H1 (cell line): ENCODE results near the gene STX4.

Source experiments
- BACH1 ChIP-seq: IDR thresholded peaks from 2 replicates; pipeline ENCODE4 v1.6.1; 2012; ENCODE audit warnings: low read length, improper control_type of control experiment
- BRCA1 ChIP-seq: IDR thresholded peaks from 2 replicates; pipeline ENCODE4 v1.6.1; 2012; ENCODE audit warnings: low read depth, low read length, improper control_type of control experiment
- CBX5 ChIP-seq: fragments of 300-800, 300-1000 bp; sonication (generic); IDR thresholded peaks from 2 replicates; pipeline ENCODE4 v1.7.1; 2016; ENCODE audit warnings: antibody characterized with exemption, low read length, low read depth
- CHD1 ChIP-seq: IDR thresholded peaks from 2 replicates; pipeline ENCODE4 v1.6.1; 2012; ENCODE audit warnings: low read depth, low read length, improper control_type of control experiment
- CTCF ChIP-seq, 3 experiments: IDR thresholded peaks; 1 replicate in 2 of 3; 2 replicates in 1 of 3; pipeline versions ENCODE4 v1.5.1 to v1.6.1; 2011; ENCODE audit warnings: low read length in 3 of 3, mild to moderate bottlenecking in 3 of 3, inconsistent platforms in 2 of 3, low read depth in 1 of 3, moderate library complexity in 1 of 3; ENCODE audit not compliant: insufficient read depth in 1 of 3; ENCODE audit errors: control extremely low read depth in 1 of 3
- EP300 ChIP-seq, 2 experiments: IDR thresholded peaks; 1 replicate in 1 of 2; 2 replicates in 1 of 2; pipeline ENCODE4 v1.6.1; 2011 to 2012; ENCODE audit warnings: low read depth in 2 of 2, low read length in 2 of 2, mild to moderate bottlenecking in 2 of 2, borderline replicate concordance in 1 of 2, inconsistent platforms in 1 of 2, moderate library complexity in 1 of 2
- EZH2 ChIP-seq: fragments of 200-600 bp; sonication (generic); IDR thresholded peaks from 2 replicates; pipeline ENCODE4 v1.7.1; 2012; ENCODE audit warnings: low read depth, mild to moderate bottlenecking, moderate library complexity, low read length, inconsistent platforms; ENCODE audit not compliant: severe bottlenecking
- HDAC2 ChIP-seq, 2 experiments: fragments of 300-600 bp in 1 of 2; sonication (generic) in 1 of 2; IDR thresholded peaks; 2 replicates each; pipeline ENCODE4 v1.6.1; 2011 to 2012; ENCODE audit warnings: low read depth in 2 of 2, low read length in 2 of 2, mild to moderate bottlenecking in 2 of 2, moderate library complexity in 2 of 2, borderline replicate concordance in 1 of 2, inconsistent platforms in 1 of 2
- JUN ChIP-seq: IDR thresholded peaks from 2 replicates; pipeline ENCODE4 v1.6.1; 2011; ENCODE audit warnings: low read depth, mild to moderate bottlenecking, improper control_type of control experiment, low read length
- POLR2AphosphoS5 ChIP-seq: IDR thresholded peaks from 2 replicates; pipeline ENCODE4 v1.6.1; 2011; ENCODE audit warnings: low read depth, low read length
- RAD21 ChIP-seq, 2 experiments: IDR thresholded peaks in 1 of 2; conservative IDR thresholded peaks in 1 of 2; 2 replicates each; pipeline ENCODE4 v1.6.1; 2011; ENCODE audit warnings: low read depth in 2 of 2, low read length in 2 of 2, improper control_type of control experiment in 1 of 2, inconsistent platforms in 1 of 2, mild to moderate bottlenecking in 1 of 2, moderate library complexity in 1 of 2
- RFX5 ChIP-seq: IDR thresholded peaks from 2 replicates; pipeline ENCODE4 v1.6.1; 2011; ENCODE audit warnings: low read depth, low read length, improper control_type of control experiment, borderline replicate concordance
- SP2 ChIP-seq: IDR thresholded peaks from 2 replicates; pipeline ENCODE4 v1.6.1; 2012; ENCODE audit warnings: mild to moderate bottlenecking, low read length, inconsistent platforms
- YY1 ChIP-seq: IDR thresholded peaks from 2 replicates; pipeline ENCODE4 v1.6.1; 2011; ENCODE audit warnings: low read depth, mild to moderate bottlenecking, low read length

- TF ChIP-seq BACH1 (no peak), POLR2AphosphoS5 (no peak), CBX5 (no peak), CTCF (IDR thresholded peaks at IDR 0.05; ENCODE audit: control extremely low read depth in 1 of 3, insufficient read depth in 1 of 3, low read depth in 1 of 3, low read length in 3 of 3) (no peak), RAD21 (IDR thresholded peaks at IDR 0.05 in 1 of 2, conservative IDR thresholded peaks at IDR 0.05 in 1 of 2; ENCODE audit: low read depth in 2 of 2, low read length in 2 of 2) (no peak), YY1 (no peak), EP300 (IDR thresholded peaks at IDR 0.05; ENCODE audit: borderline replicate concordance in 1 of 2, low read depth in 2 of 2, low read length in 2 of 2) (no peak), RFX5 (no peak), JUN (no peak), BRCA1 (no peak), CHD1 (no peak), HDAC2 (IDR thresholded peaks at IDR 0.05; ENCODE audit: borderline replicate concordance in 1 of 2, low read depth in 2 of 2, low read length in 2 of 2) (no peak), SP2 (no peak), EZH2 (no peak)
Measured at GRCh38 chr16:31002862-31003341, 30.5 kb upstream of the STX4 start.
